NT2/D1 (cell line): Measurements from ENCODE around the gene RTP3.
"Not testable (repeated sequence)": the region's sequence is repeated elsewhere in the genome, so short reads cannot be mapped to it uniquely, and the experiment has no call there.

Experiments used
- DNase-seq: peaks from one replicate; pipeline ENCODE4 v3.0.0-alpha.2; 2011; ENCODE audit warnings: low read depth, low spot score
- H3K27me3 ChIP-seq: 2 replicates; pipeline ENCODE4 v1.6.0; 2011; ENCODE audit warnings: mild to moderate bottlenecking; ENCODE audit not compliant: insufficient read length, insufficient read depth
- H3K36me3 ChIP-seq: 2 replicates; pipeline ENCODE4 v1.6.1; 2011; ENCODE audit warnings: mild to moderate bottlenecking, low read length, mixed read lengths; ENCODE audit not compliant: insufficient read depth, insufficient read length
- H3K4me1 ChIP-seq: 2 replicates; pipeline ENCODE4 v1.5.1; 2011; ENCODE audit not compliant: insufficient read depth, insufficient read length
- H3K4me3 ChIP-seq: 2 replicates; pipeline ENCODE4 v1.5.1; 2011; ENCODE audit warnings: low read depth; ENCODE audit not compliant: insufficient read length
- H3K9ac ChIP-seq: 2 replicates; pipeline ENCODE4 v1.6.0; 2011; ENCODE audit warnings: low read depth; ENCODE audit not compliant: insufficient read length
- H3K9me3 ChIP-seq: 2 replicates; pipeline ENCODE4 v1.5.1; 2011; ENCODE audit warnings: mild to moderate bottlenecking, low read length; ENCODE audit not compliant: insufficient read depth
- SUZ12 ChIP-seq: IDR thresholded peaks from 2 replicates; pipeline ENCODE4 v1.6.1; 2011; ENCODE audit not compliant: insufficient read length, insufficient read depth; ENCODE audit errors: extremely low read depth
- YY1 ChIP-seq: IDR thresholded peaks from 2 replicates; pipeline ENCODE4 v1.6.1; 2011; ENCODE audit not compliant: insufficient read length, insufficient read depth
- ZNF274 ChIP-seq: IDR thresholded peaks from 2 replicates; pipeline ENCODE4 v1.6.1; 2011; ENCODE audit warnings: mild to moderate bottlenecking, low read depth, low read length

Gene RTP3

GRCh38 chr3:46542344-46542743 is 44.6 kb downstream of the RTP3 start:
- DNase-seq: no peak
- no peak overlapping the region for H3K9ac ChIP-seq
- H3K9me3 ChIP-seq: no peaks in the 10 kb centered on the region
- H3K27me3 ChIP-seq: no peaks in the 10 kb centered on the region
- TF ChIP-seq ZNF274 (no peak), SUZ12 (no peak), YY1 (no peak)
- H3K36me3 ChIP-seq: no peaks in the 10 kb centered on the region
- peaks cover 13% of the 10 kb centered on the region for H3K4me1 ChIP-seq
- no peak overlapping the region for H3K4me3 ChIP-seq

GRCh38 chr3:46542801-46543201 is 45.0 kb downstream of the RTP3 start:
- no peaks in the 10 kb centered on the region for H3K36me3 ChIP-seq
- no peak overlapping the region for H3K4me3 ChIP-seq
- peaks cover 10% of the 10 kb centered on the region for H3K4me1 ChIP-seq
- no peak for TF ChIP-seq YY1
- no peak for TF ChIP-seq SUZ12
- no peak for TF ChIP-seq ZNF274
- no peak overlapping the region for H3K9ac ChIP-seq
- H3K9me3 ChIP-seq: no peaks in the 10 kb centered on the region
- no peaks in the 10 kb centered on the region for H3K27me3 ChIP-seq
- no peak for DNase-seq

- H3K9me3 ChIP-seq: peaks cover 8% of the 10 kb centered on the region; the same call in 1 of the 2 replicates
- no peaks in the 10 kb centered on the region for H3K36me3 ChIP-seq
- no peak for TF ChIP-seq ZNF274
- TF ChIP-seq YY1: no peak
- TF ChIP-seq SUZ12: no peak
- H3K4me1 ChIP-seq: peaks cover 10% of the 10 kb centered on the region
- no peak for DNase-seq
- no peak overlapping the region for H3K9ac ChIP-seq
- H3K4me3 ChIP-seq: no peak overlapping the region
- no peaks in the 10 kb centered on the region for H3K27me3 ChIP-seq
Observed at GRCh38 chr3:46544771-46545503, 47.2 kb downstream of the RTP3 start.

- H3K9ac ChIP-seq: no peak overlapping the region
- peaks cover 8% of the 10 kb centered on the region; the same call in 1 of the 2 replicates for H3K9me3 ChIP-seq
- H3K4me3 ChIP-seq: no peak overlapping the region
- no peaks in the 10 kb centered on the region for H3K27me3 ChIP-seq
- H3K36me3 ChIP-seq: no peaks in the 10 kb centered on the region
- H3K4me1 ChIP-seq: peaks cover 10% of the 10 kb centered on the region
- DNase-seq: no peak
- TF ChIP-seq YY1: no peak
- TF ChIP-seq ZNF274: no peak
- TF ChIP-seq SUZ12: no peak
Observed at GRCh38 chr3:46545818-46546630, 48.2 kb downstream of the RTP3 start.

GRCh38 chr3:46546896-46547440 is 49.2 kb downstream of the RTP3 start:
- no peak overlapping the region for H3K4me3 ChIP-seq
- H3K36me3 ChIP-seq: no peaks in the 10 kb centered on the region
- no peak for DNase-seq
- H3K27me3 ChIP-seq: no peaks in the 10 kb centered on the region
- H3K4me1 ChIP-seq: peaks cover 10% of the 10 kb centered on the region
- no peak overlapping the region for H3K9ac ChIP-seq
- H3K9me3 ChIP-seq: peaks cover 8% of the 10 kb centered on the region; the same call in 1 of the 2 replicates
- TF ChIP-seq YY1 (no peak), SUZ12 (no peak), ZNF274 (no peak)

GRCh38 chr3:46548611-46549010 is 50.8 kb downstream of the RTP3 start:
- not testable (repeated sequence) for H3K36me3 ChIP-seq, DNase-seq, H3K4me3 ChIP-seq, H3K9ac ChIP-seq, H3K9me3 ChIP-seq, H3K27me3 ChIP-seq
- H3K4me1 ChIP-seq: peaks cover 10% of the 10 kb centered on the region

GRCh38 chr3:46549408-46549904 is 51.7 kb downstream of the RTP3 start:
- no peaks in the 10 kb centered on the region for H3K36me3 ChIP-seq
- TF ChIP-seq ZNF274 (no peak), SUZ12 (no peak), YY1 (no peak)
- H3K9ac ChIP-seq: no peak overlapping the region
- no peaks in the 10 kb centered on the region for H3K27me3 ChIP-seq
- H3K9me3 ChIP-seq: peaks cover 8% of the 10 kb centered on the region; the same call in 1 of the 2 replicates
- H3K4me3 ChIP-seq: no peak overlapping the region
- peaks cover 10% of the 10 kb centered on the region for H3K4me1 ChIP-seq
- no peak for DNase-seq
